NCI-H226 (cell line): ENCODE data around the gene ERCC4.
"Not testable (repeated sequence)": the region's sequence is repeated elsewhere in the genome, so short reads cannot be mapped to it uniquely, and the experiment has no call there.

Experiments used
- DNase-seq: peaks from one replicate; pipeline ENCODE4 v3.0.0-alpha.2; 2015

Gene ERCC4

DNA sequence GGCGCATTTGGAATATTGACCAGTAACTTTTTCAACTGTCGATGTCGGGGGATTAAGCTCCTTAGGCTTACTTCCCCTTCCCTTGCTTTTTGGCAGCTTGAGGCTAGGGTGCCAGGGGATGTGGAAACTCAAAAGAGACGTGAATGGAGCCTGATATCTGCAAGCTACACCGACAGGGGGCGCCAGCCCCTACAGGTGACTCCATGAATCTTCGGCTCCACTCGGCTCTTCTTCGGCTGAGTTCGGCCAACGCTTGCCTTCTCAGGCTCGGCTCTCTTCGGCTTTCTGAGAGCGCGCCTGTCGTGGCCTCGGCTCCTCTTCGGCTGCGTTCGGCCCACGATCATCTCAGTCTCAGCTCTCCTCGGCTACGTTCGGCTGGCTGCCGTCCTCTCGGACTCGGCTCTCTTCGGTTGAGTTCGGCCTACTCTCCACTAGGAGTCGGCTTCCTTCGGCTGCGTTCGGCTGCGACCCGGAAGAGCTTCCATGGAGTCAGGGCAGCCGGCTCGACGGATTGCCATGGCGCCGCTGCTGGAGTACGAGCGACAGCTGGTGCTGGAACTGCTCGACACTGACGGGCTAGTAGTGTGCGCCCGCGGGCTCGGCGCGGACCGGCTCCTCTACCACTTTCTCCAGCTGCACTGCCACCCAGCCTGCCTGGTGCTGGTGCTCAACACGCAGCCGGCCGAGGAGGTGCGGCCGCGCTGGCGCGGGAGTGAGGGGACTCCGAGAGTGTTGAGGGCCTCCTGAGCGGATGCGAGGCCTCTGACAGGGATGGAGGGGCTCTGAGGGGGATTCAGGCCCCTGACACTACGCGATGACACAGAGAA is at the start of gene ERCC4:
ERCC4 (plus strand) TSS at position 472 of the 827 bp plus-strand sequence; CDS start at position 484, 12 bp downstream.
- peak; percentile 97 for DNase-seq

GRCh38 chr16:13873835-13874438 is 46.0 kb upstream of the ERCC4 start:
- no peak for DNase-seq

DNA sequence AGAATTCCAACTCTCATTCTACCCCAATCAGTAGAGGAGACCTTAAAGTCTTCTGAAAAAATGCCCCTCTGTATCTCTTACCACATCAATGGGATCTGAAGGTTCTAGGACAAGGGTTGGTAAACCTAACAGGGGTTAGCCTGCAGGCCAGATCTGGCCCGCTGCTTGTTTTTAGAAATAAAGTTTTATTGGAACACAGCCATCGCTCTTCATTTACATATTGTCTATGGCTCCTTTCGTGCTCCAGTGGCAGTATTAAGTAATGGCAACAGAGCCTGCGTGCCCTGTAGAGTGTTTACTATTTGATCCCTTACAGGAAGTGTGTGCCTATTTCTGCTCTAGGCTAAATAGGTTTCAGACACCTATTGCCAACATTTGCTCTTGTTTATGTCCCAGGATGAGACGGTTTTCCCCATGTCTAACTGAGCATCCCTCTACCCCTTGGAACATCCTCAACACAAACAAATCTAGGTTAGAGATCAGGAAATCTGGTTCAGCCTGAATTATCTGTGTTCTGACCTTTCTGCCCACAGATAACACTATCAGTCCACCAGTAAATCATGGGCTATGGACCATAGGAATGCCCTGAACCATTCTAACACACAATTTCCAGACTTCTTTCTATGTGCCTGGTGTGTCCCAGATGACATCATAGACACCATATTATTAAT is 44.2 kb upstream of the ERCC4 start:
- no peak for DNase-seq

- DNase-seq: no peak
Measured at GRCh38 chr16:13883276-13883675, 36.7 kb upstream of the ERCC4 start.

DNA sequence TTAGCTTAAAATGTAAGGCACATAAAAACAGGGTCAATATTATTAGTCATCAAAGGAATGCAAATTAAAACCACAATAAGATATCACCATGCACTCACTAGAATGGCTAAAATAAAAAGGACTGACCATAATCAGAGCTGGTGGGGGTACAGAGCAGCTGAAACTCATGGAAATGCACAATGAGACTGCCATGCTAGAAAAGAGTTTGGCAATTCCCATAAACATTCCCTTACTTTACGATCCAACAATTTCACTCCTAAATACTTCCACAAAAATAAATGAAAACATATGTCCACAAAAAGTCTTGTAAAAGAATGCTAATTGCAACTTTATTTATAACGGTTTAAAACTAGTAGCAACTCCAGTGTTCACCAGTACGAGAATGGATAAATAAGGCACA is 36.1 kb upstream of the ERCC4 start:
- DNase-seq: no peak

GRCh38 chr16:13885700-13886099 is 34.3 kb upstream of the ERCC4 start:
- no peak for DNase-seq

DNA sequence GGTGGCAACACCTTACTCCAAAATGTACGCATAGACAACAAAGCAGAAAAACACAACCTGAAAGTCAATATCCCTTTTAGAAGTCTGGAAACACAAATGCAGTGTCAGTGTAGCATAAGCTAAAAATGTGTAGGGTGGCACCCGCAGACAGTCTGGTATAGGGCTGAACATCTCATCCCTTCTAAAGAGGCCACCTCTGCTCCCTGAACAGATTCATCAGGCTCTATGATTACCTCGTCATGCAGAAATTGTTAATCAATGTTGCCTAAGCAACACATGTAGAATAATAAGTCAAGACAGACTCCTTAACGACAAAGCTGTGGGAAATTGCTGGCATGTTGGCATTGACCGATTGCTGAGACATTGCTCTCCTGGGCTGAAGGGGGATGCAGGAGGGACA is 33.3 kb upstream of the ERCC4 start:
- DNase-seq: no peak

DNA sequence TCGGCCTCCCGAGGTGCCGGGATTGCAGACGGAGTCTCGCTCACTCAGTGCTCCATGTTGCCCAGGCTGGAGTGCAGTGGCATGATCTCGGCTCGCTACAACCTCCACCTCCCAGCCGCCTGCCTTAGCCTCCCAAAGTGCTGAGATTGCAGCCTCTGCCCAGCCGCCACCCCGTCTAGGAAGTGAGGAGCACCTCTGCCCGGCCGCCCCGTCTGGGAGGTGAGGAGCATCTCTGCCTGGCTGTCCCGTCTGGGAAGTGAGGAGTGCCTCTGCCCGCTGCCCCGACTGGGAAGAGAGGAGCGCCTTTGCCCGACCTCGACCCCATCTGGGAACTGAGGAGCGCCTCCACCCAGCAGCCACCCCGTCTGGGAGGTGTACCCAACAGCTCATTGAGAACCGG is 30.6 kb upstream of the ERCC4 start:
- not testable (repeated sequence) for DNase-seq

GRCh38 chr16:13892301-13892700 is 27.7 kb upstream of the ERCC4 start:
- DNase-seq: no peak

DNA sequence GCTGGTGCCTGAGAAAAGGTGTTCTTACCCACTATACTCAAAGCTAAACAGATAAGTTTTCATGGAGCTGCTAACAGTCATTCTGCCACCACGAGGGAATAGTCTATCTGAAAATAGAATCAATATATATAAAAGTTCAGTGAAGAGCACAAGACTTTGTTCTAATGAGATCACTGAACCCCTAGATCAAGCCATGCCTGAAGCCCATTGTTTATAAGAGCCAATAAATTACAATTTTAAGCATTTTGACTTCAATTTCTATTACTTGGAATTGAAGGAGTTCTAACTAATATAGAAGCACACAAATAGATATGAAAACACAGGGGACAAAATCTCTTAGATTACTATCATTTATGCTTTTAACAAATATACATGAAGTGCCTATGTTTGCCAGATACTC is 24.4 kb upstream of the ERCC4 start:
- no peak for DNase-seq

GRCh38 chr16:13896543-13897182 is 23.3 kb upstream of the ERCC4 start:
- DNase-seq: no peak

DNA sequence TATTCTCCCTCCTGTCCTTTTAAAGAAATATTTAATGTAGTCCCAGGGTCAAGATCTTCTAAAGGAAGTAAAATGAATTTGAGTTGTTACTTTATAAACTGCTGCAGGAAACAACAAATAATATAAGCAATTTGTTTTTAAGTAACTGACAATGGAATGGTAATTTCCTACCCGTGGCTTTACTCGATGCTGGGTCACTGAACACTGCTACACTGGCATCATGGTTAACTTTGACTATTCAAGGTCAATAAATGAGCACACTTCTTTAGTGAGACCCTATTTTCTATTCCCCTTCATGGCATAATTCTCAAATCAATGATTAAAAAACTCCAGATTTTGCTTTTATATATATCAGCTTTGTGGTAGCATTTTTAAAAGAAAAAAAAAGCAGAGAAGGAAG is 22.1 kb upstream of the ERCC4 start:
- no peak for DNase-seq

DNA sequence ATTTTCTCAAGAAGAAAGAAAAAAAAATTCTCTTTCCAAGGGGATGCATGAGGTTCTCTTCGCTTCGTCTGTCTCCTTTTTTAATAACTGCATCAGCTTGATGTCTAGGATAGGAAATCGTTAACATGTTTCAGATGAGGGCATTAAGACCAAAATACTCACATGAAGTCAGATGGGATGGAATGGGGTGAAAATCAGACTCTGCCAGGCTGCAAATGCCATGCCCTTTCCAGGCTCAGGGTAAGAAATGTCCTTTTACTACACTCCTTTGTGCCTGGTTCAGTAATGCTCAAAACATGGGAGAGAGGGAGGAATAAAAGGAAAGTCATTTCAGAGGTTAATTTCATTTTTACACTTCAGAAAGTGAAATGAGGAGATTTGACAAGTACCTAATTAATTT is 21.7 kb upstream of the ERCC4 start:
- DNase-seq: no peak

DNA sequence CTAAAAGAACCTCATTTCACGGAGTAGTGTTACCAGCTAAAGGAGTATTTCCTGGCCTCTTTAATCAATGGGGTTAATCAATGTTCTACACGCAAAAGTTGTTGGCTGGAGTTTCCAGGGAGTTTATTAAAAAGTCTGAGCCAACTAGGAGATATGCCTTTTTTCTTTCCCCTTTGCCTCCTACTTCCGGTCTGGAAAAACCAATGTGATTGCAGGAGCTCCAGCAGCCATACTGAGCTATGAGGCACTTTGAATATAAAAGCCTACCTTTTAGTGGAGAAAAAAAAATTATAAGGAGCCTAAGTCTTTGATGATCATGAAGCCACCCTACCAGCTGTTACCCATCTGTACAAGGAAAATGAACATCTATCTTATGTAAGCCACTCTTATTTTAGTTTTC is 17.9 kb upstream of the ERCC4 start:
- DNase-seq: no peak

DNA sequence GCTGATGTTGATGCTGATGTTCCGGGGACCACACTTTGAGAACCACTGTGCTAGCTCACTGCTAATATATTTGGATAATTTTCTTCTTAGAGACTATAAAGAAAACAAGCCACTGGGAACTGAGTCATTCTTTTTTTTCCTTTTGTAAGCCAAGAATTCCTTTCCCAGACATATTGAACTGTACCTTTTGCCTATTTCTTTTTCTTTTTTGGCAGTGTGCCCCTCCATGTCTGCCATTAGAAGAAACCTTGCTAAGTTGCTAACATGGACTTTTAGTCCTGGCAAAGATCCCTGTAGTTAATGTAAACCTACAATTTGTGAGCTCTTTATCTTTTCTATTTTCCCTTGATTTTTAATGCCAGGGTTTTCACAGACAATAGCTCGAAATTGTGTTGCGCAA is 17.3 kb upstream of the ERCC4 start:
- no peak for DNase-seq

DNA sequence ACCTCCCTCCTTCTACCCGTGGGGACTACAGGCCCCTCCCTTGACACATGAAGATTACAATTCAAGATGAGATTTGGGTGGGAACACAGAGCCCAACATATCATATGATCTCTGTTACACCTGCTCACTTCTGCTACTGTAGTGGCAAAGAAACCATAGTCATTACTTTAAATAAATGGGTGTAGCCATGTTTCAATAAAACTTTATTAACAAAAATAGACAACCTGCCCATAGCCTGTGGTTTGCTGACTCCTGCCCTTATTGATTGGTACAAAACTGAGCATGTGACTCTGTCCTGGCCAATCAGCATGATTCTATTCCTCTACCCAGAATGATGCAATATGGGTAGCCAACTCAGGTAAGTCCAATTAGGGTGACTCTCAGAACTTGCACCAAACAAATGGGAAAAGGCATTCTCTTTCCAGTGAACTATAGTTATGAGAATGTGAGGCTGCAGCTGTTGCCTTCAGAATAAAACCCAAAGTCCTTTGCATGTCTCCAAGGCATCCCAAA is 15.7 kb upstream of the ERCC4 start:
- DNase-seq: no peak

- not testable (repeated sequence) for DNase-seq
Measured at GRCh38 chr16:13904822-13905221, 15.1 kb upstream of the ERCC4 start.

GRCh38 chr16:13906168-13907089 is 13.5 kb upstream of the ERCC4 start:
- no peak for DNase-seq

GRCh38 chr16:13907431-13907830 is 12.5 kb upstream of the ERCC4 start:
- no peak for DNase-seq

- no peak for DNase-seq
Measured at GRCh38 chr16:13909069-13909468, 10.9 kb upstream of the ERCC4 start.

- peak; percentile 23 for DNase-seq
Measured at GRCh38 chr16:13909872-13910303, 10.1 kb upstream of the ERCC4 start.

DNA sequence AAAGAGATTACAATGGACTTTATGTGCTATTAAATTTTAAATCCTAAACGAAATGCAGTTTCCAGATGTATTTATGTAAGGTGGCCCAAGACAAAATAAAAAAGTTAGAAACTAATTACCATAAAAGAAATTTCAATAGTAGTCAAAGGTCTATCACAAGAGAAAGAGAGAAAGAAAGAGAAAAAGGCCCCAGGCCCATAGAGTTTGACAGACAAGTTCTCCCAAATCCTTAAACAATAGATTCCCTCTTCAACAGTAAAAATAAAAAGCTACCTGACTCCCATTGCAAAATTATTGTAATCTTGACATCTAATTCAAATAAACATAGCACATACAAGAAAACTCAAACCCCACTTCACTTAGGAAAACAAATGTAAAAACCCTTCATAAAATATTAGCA is 8.6 kb upstream of the ERCC4 start:
- no peak for DNase-seq
